RWPE2 (cell line): ENCODE data around the gene PSORS1C1.

ENCODE experiments used
- ATAC-seq: fragments of 200-7000 bp; cut with Tn5 transposase; 3 replicates; pipeline ENCODE4 v1.9.1; 2021; ENCODE audit warnings: low read depth
- DNase-seq: peaks from one replicate; pipeline ENCODE4 v3.0.0-alpha.2; 2020; ENCODE audit warnings: low spot score
- H3K27ac ChIP-seq: fragments of 450-650 bp; 2 replicates; pipeline ENCODE4 v1.5.1; 2017; ENCODE audit warnings: mild to moderate bottlenecking; ENCODE audit not compliant: poor library complexity, severe bottlenecking
- H3K27me3 ChIP-seq: fragments of 250-450 bp; sonication (Bioruptor Pico); 2 replicates; pipeline ENCODE4 v1.5.1; 2021; ENCODE audit warnings: mild to moderate bottlenecking, moderate library complexity; ENCODE audit not compliant: insufficient read depth, poor library complexity, severe bottlenecking
- H3K36me3 ChIP-seq: fragments of 250-450 bp; sonication (Bioruptor Pico); 2 replicates; pipeline ENCODE4 v1.5.1; 2020; ENCODE audit warnings: low read depth, mild to moderate bottlenecking, moderate library complexity
- H3K4me1 ChIP-seq: fragments of 250-450 bp; sonication (Bioruptor Pico); 2 replicates; pipeline ENCODE4 v1.5.1; 2021; ENCODE audit warnings: mild to moderate bottlenecking, moderate library complexity; ENCODE audit not compliant: insufficient read depth, poor library complexity, severe bottlenecking
- H3K4me3 ChIP-seq: fragments of 250-450 bp; sonication (Bioruptor Pico); 2 replicates; pipeline ENCODE4 v1.5.1; 2021; ENCODE audit warnings: mild to moderate bottlenecking, moderate library complexity; ENCODE audit not compliant: severe bottlenecking
- H3K9me3 ChIP-seq: fragments of 250-450 bp; sonication (Bioruptor Pico); 2 replicates; pipeline ENCODE4 v1.5.1; 2021; ENCODE audit warnings: mild to moderate bottlenecking, moderate library complexity; ENCODE audit not compliant: severe bottlenecking
- CTCF ChIP-seq: fragments of 450-650 bp; IDR thresholded peaks from one replicate; pipeline ENCODE4 v1.5.1; 2017; ENCODE audit warnings: mild to moderate bottlenecking, moderate library complexity; ENCODE audit not compliant: poor library complexity, severe bottlenecking

Gene PSORS1C1

GRCh38 chr6:31092769-31093505 lies 21.7 kb upstream of the PSORS1C1 start:
- no peaks in the 10 kb centered on the region for H3K27me3 ChIP-seq
- DNase-seq (no peak), ATAC-seq (no peak)
- H3K4me1 ChIP-seq: peaks cover 11% of the 10 kb centered on the region
- H3K9me3 ChIP-seq: no peaks in the 10 kb centered on the region
- no peak overlapping the region for H3K4me3 ChIP-seq
- no peaks in the 10 kb centered on the region for H3K36me3 ChIP-seq
- no peak overlapping the region for H3K27ac ChIP-seq
- no peak for TF ChIP-seq CTCF

DNA sequence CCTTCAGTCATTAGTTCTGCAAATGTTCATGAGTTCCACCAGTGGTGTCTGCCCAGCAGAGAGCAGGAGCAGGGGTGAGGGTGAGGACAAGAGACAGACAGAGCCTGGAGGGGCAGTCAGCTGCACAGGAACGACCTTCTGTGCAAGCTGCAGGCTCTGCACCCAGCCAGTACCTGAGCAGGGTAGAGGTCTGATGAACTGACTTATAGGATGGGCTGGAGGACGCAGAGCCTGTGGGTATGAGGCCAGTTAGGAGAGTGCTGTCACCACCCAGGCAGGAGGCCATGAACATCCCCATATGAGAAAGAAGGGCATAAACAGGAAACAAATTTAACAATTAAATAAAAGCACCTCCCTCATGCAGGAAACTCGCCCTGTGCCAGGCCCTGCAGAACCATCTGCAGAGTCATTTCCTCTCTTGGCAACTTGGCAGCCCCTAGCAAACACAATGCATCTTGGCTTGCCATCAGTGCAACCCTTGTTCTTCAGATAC lies 20.2 kb upstream of the PSORS1C1 start:
- Histone ChIP-seq H3K36me3 (no peaks in the 10 kb centered on the region), H3K27me3 (no peaks in the 10 kb centered on the region), H3K4me1 (peaks cover 11% of the 10 kb centered on the region), H3K4me3 (no peak overlapping the region), H3K27ac (peak overlapping the region; percentile 33), H3K9me3 (no peaks in the 10 kb centered on the region)
- ATAC-seq: peak; percentile 46; the same call in 2 of the 3 replicates
- no peak for DNase-seq
- no peak for TF ChIP-seq CTCF

GRCh38 chr6:31096215-31096614 lies 18.4 kb upstream of the PSORS1C1 start:
- ATAC-seq (no peak), DNase-seq (no peak)
- Histone ChIP-seq H3K36me3 (no peaks in the 10 kb centered on the region), H3K27me3 (no peaks in the 10 kb centered on the region), H3K4me3 (no peak overlapping the region), H3K27ac (no peak overlapping the region), H3K9me3 (no peaks in the 10 kb centered on the region), H3K4me1 (peaks cover 11% of the 10 kb centered on the region)
- TF ChIP-seq CTCF: no peak

GRCh38 chr6:31096656-31097055 lies 17.9 kb upstream of the PSORS1C1 start:
- Histone ChIP-seq H3K36me3 (no peaks in the 10 kb centered on the region), H3K4me1 (peaks cover 11% of the 10 kb centered on the region), H3K27ac (no peak overlapping the region), H3K27me3 (no peaks in the 10 kb centered on the region), H3K9me3 (no peaks in the 10 kb centered on the region), H3K4me3 (no peak overlapping the region)
- TF ChIP-seq CTCF: no peak
- DNase-seq (no peak), ATAC-seq (no peak)

DNA sequence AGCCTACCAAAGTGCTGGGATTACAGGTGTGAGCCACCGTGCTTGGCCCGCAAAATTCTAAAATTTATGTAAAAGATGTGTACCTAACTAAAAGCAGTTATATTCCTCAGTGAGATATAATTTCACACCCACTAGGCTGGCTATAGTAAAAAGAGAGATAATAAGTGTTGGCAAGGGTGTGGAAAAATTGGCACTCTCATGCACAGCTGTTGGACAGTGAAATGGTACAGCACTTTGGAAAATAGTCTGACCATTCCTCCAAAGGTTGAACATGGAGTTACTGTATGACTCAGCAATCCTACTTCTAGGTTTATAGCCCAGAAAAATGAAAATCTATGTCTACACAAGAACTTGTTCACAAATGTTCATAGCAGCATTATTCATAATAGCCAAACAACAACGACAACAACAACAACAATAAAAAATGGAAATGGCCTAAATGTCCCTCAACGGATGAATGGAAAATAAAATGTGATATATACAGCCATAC lies 16.1 kb upstream of the PSORS1C1 start:
- DNase-seq (no peak), ATAC-seq (no peak)
- no peaks in the 10 kb centered on the region for H3K27me3 ChIP-seq
- H3K9me3 ChIP-seq: no peaks in the 10 kb centered on the region
- no peak overlapping the region for H3K27ac ChIP-seq
- H3K4me1 ChIP-seq: peaks cover 11% of the 10 kb centered on the region
- no peak for TF ChIP-seq CTCF
- no peaks in the 10 kb centered on the region for H3K36me3 ChIP-seq
- H3K4me3 ChIP-seq: no peak overlapping the region
